GM18861 (cell line): ENCODE data around the gene DDX55.

ENCODE experiments used
- ATAC-seq: cut with Tn5 transposase; IDR thresholded peaks from one replicate; pipeline ENCODE4 v1.9.1; 2021; ENCODE audit not compliant: unreplicated experiment

Gene DDX55

DNA sequence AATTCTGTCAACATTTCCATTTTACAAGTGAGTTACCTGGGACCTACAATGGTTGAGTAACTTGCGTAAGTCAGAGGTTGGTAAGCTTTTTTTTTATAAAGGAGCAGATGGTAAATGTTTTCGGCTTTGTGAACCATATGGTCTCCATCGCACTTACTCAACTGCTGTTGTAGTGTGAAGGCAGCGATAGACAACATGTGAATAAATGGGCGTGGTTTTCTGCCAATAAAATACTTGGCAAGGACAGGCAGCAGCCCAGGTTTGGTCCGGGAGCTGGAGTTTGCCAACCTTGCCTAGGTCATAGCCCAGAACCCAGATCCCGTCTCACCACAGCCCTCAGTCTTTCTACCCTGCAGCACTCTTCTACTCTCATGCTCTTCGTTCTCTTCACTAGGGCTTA, 6.3 kb downstream of the DDX55 start:
- no peak for ATAC-seq

- no peak for ATAC-seq
Observed at GRCh38 chr12:123614110-123614509, 12.2 kb downstream of the DDX55 start.

DNA sequence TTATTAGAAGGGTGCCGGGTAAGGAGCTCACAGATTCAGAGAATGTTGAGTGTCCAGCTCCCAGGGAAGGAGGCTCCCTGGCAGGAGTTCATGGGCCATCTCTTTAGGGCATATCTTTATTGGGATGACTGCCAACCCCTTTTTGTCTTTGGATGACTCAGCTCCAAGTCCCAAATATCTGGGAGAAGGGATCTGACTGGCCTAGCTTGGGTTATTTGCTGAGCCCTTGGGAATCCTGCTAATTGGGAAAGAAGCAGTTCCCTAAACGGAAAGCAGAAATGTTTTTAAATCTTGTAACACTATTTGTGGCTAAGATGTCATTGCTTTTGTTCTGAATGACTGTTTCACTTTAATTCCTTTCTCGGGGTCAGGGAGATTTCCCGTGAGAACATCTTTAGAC, 12.6 kb downstream of the DDX55 start:
- no peak for ATAC-seq

- ATAC-seq = no peak
Observed at GRCh38 chr12:123617144-123617543, 15.2 kb downstream of the DDX55 start.

DNA sequence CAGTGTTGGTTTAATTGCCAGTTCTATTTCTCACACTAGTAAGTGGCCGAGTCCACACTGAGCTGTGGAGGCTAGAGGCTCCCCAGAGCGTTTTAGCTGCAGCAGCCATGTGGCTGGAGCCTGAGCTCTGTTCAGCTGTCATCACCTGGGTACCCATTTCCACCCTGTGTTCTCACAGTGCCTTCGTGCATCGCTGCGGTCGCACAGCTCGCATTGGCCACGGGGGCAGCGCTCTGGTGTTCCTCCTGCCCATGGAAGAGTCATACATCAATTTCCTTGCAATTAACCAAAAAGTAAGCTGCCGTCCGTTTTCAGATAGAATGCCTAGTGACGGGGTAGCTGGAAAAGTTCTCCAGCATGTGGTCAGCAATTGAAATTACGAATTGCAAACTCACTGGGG, 15.7 kb downstream of the DDX55 start:
- no peak for ATAC-seq

DNA sequence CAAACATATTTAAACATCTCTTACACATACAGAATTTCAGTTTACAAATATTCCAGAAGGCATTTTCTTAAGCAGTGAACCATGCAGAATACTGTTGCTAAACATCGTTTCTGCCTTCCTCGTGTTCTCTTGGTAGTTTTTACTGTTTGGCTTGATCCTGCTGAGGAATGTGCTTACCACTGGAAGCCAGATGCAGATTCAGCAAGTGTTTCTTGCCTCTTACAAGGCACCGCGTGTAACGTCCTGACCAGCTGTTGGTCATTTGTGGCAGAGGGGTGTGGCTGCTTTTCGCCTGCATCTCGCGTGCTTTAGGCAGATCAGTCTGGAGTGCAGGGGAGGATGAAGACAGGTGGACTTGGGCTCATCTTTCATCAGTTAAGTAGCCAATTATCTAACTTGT, 19.2 kb downstream of the DDX55 start:
- ATAC-seq = no peak

- no peak for ATAC-seq
Observed at GRCh38 chr12:123621619-123622530, 20.0 kb downstream of the DDX55 start.

DNA sequence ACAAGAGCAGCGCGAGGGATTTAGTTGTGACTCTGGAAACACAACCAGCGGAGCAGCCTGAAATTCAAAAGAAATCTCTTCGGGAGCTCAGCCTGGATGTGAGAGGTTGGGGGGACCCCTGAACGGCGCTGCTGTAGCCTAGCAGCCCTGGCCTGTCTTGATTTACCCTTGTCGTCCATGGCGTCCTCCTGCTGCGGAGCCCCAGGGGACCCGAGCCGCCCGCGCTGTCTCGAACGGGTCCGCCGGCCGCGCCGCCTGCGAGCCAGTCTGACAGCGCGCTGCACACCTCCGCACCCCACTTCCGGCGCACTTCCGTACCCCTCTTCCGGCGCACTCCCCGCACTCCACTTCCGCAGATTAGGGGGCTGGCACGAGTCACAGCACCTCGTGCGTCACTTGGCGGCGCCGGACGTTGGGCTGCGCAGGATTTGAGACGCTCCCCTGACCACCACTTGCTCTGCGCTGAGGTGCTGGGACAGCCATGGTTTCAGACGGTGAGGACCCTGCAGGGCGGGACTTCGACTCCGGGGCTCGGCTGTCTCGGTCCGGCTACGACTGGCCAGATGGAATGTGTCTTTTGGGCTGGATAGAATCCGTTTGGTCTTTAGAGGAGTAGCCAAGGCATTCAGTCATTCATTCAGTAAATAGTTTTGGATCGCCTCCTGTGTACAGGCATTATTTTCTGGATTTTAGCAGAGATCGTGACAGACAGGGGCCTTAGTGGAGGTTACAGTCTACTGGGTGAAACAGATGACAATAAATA, 31.7 kb downstream of the DDX55 start, which contains the start of the genes EIF2B1 and GTF2H3:
Gene EIF2B1, minus strand, starts transcription at position 308 of the 763 bp plus-strand sequence. Its CDS starts 129 bp downstream, at position 179.
Gene GTF2H3, plus strand, starts transcription at position 451 of the 763 bp plus-strand sequence. Its CDS starts 31 bp downstream, at position 482.
- peak; percentile 90 for ATAC-seq

- ATAC-seq = no peak
Observed at GRCh38 chr12:123634142-123634561, 32.3 kb downstream of the DDX55 start.

GRCh38 chr12:123643911-123644310, 42.0 kb downstream of the DDX55 start:
- no peak for ATAC-seq

DNA sequence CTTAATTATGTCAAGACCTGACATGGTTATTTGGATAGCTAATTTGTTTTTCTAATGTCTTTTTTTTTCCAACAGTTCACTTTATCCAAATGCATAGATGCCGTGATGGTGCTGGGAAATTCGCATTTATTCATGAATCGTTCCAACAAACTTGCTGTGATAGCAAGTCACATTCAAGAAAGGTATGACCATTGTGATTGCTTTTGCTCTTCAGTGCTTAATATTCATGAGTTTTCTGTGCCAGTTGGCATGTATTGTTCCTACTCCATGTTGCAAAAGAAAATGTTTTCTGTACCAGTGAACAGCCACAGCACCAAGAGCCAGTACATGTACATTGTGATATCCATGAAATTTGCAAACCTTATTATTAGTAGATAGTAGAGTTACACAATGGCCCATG, 43.5 kb downstream of the DDX55 start:
- no peak for ATAC-seq

DNA sequence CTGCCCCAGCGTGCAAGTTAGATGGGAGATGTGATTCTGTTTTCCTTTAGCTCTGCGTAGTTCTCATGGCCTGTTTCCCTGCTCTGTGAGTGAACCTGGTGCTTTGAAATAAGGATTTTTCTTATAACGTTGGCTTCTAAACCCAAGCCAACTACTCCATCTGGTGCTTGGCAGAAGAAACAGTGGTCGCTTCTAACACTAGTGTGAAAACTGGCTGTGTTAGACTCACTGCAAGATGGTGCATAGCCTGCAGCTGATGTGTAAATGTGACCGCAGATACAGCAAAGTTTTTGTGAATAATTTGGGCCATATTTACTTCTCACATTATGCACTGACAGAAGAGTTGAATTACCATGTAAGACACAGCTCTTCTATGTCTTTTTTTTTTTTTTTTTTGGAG, 44.0 kb downstream of the DDX55 start:
- ATAC-seq = no peak

DNA sequence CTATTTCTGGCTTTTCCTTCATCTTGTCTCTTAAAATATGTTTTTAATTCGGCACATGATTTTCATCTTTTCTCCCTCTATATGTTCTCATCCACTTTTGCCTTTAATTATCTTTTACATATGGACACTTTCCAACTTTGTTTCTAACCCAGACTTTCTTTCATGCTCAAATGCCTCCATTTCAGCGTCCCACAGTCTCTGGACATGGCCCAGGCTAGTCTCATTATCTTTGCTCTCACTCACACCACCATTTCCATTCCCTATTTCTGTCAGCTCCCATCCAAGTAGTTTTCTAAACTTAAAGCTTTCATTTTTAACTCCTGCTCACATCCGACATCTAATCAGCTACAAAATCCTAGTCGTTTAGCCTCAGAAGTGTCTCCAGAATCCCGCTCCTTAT, 46.5 kb downstream of the DDX55 start:
- ATAC-seq = no peak

DNA sequence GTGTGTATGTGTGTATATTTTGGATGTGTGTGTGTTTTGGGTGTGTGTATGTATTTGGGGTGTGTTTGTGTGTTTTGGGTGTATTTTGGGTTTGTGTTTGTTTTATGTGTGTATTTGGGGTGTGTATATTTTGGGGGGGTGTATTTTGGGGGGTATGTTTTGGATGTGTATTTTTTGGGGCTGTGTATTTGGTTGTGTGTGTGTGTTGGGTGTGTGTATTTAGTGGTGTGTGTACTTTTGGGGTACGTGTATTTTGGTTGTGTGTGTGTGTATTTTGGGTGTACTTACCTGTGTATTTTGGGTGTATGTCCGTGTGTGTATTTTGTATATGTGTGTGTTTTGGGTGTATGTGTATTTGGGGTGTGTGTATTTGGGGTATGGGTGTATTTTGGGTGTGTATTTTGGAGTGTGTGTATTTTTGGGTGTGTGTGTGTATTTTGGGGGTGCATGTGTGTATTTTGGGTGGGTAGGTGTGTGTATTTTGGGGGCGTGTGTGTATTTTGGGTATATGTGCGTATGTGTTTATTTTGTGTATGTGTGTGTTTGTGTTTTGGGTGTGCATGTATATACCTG, 52.3 kb downstream of the DDX55 start:
- no peak for ATAC-seq

- peak; percentile 94 for ATAC-seq
Observed at GRCh38 chr12:123655420-123655819, 53.5 kb downstream of the DDX55 start.

- ATAC-seq = no peak
Observed at GRCh38 chr12:123656392-123656791, 54.5 kb downstream of the DDX55 start.

- ATAC-seq = no peak
Observed at GRCh38 chr12:123657211-123657610, 55.3 kb downstream of the DDX55 start.

DNA sequence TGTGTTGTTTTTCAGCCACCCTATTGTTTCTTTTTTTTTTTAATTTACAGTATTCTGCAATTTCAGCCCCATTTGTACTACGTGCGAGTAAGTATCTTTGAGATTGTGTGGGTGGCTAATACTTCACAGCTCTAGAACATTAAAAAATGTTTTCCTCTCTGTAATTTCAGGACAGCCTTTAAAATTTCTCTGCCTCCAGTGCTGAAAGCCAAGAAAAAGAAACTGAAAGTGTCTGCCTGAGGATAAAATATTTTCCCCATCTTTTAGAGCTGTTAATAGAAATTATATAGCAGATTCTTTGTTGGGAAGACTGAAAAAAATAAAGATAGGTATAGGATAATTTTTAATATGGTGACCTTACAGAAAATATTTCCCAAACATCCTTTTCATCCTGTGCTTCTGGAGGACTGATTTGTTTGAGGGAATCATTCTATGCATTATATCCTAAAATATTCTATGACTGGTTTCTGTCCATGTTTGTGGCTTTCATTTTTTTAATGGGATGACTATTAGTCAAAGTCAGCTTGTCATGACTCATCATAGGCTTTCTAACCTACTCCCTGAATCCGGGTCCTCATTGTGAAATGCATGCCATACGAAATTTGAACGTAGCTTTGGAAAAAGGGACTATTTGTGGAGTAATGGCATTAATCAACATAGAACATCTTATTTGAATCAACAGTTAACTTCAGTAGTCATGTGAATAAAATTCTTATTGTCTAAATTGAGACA, 58.3 kb downstream of the DDX55 start:
- no peak for ATAC-seq

DNA sequence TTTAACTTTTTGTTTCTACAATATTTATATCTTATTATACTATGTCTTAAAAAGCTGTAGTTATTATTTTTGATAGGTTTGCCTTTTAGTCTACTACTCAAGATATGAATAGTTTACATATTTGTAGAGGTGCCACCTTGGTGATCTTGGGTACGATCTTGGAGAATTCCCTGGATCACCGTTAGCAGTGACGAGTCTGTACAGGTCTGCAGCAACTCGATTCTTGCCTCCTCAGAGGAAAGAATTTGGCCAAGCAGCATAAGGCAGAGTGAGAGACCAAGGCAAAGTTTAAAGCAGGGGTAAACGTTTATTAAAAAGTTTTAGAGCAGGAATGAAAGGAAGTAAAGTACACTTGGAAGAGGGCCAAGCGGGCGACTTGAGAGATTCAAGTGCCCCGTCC, 65.9 kb downstream of the DDX55 start:
- no peak for ATAC-seq
